Measurements from ENCODE around the gene ARID1B. TPM values are rescaled to one million over a fixed set of nuclear protein-coding genes. Genes with fewer than 3 reads are reported as not detected.

Gene ARID1B
- total and polyA plus RNA-seq, 2 donors (not counting 1 experiment from before 2014, with no cell fraction given): 47.2 to 280 TPM

- Histone ChIP-seq H3K4me1 (ENCODE audit: control insufficient read depth in 2 of 2, insufficient read depth in 2 of 2, low read length in 2 of 2) (peaks cover 33 to 35% of the 10 kb centered on the region in 2 donors), H4K20me1 (ENCODE audit: control insufficient read depth, insufficient read depth, low read length, poor library complexity, severe bottlenecking) (peaks cover 30% of the 10 kb centered on the region), H3K27ac (ENCODE audit: low read length in 2 of 2) (no peak overlapping the region), H3K9ac (ENCODE audit: low read length) (no peak overlapping the region), H3K27me3 (replicated peaks in 1 of 4; ENCODE audit: control extremely low read depth in 1 of 4, control insufficient read depth in 3 of 4, insufficient read depth in 4 of 4, low read length in 3 of 4) (no peaks in the 10 kb centered on the region), H3K36me3 (replicated peaks in 1 of 2; ENCODE audit: control extremely low read depth in 1 of 2, control insufficient read depth in 1 of 2, extremely low read depth in 1 of 2, insufficient read depth in 2 of 2, low read length in 1 of 2) (no peaks in the 10 kb centered on the region), H3K9me3 (ENCODE audit: control extremely low read depth in 1 of 3, control insufficient read depth in 2 of 3, insufficient read depth in 1 of 3, low read length in 2 of 3) (no peaks in the 10 kb centered on the region), H3K4me3 (ENCODE audit: control extremely low read depth in 1 of 5, extremely low read depth in 1 of 5, insufficient read depth in 1 of 5, low read depth in 2 of 5, low read length in 4 of 5) (no peak overlapping the region), H3K79me2 (ENCODE audit: control insufficient read depth, insufficient read depth, low read length) (peaks cover 74% of the 10 kb centered on the region), H3K4me2 (replicated peaks; ENCODE audit: low read depth, low read length, poor library complexity, severe bottlenecking) (no peak overlapping the region), H2AFZ (ENCODE audit: insufficient read depth, low read depth, low read length, poor library complexity, severe bottlenecking) (no peak overlapping the region)
- Mint-ChIP-seq H3K4me1 (peaks cover 75% of the 10 kb centered on the region), H3K27ac (peak overlapping the region; percentile 68), H3K27me3 (no peaks in the 10 kb centered on the region), H3K4me3 (no peak overlapping the region), H3K9me3 (ENCODE audit: insufficient read depth) (no peaks in the 10 kb centered on the region)
- CTCF ChIA-PET: interaction anchor here (1.0 kb wide), 1 partner anchor 331 kb away, joined by 4 read pairs; no protein-coding TSS in a partner anchor
- ATAC-seq (ENCODE audit: low read depth): no peak
- no CpG with 5 or more reads among the region's 1 CpG for WGBS (ENCODE audit: insufficient coverage)
- POLR2A ChIA-PET: interaction anchor here (0.7 kb wide), 2 partner anchors 265 to 1260 kb away, joined by 3 to 7 read pairs; no protein-coding TSS in a partner anchor
- no peak for DNase-seq
- TF ChIP-seq CTCF (IDR thresholded peaks at IDR 0.05) (no peak), EZH2 (IDR thresholded peaks at IDR 0.05; ENCODE audit: borderline replicate concordance, insufficient read depth, low read depth, low read length, poor library complexity, severe bottlenecking) (no peak)
- intact Hi-C loops (cut with micrococcal nuclease): loop anchor here (5.0 kb wide), 1 partner anchor 40 kb away; no protein-coding TSS in a partner anchor
These were observed 239.8 kb downstream of the ARID1B start for GRCh38 chr6:157017022-157017421.

DNA sequence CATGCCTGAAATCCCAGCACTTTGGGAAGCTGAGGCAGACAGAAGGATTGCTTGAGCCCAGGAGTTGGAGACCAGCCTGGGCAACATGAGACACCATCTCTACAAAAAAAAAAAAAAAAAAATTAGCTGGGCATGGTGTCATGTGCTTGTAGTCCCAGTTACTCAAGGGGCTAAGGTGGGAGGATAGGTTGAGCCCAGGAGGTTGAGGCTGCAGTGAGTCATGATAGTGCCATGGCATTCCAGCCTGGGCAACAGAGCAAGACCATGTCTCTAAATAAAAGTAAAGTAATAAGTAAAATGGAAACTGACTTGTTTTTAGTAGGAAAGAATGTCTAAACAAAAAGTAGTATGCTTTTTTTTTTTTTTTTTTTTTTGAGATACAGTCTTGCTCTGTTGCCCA lies 240.7 kb downstream of the ARID1B start:
- H3K4me1 Mint-ChIP-seq: peaks cover 76% of the 10 kb centered on the region
- peak overlapping the region; percentile 59 for H3K27ac Mint-ChIP-seq
- no peak overlapping the region for H3K4me3 Mint-ChIP-seq
- H3K27me3 Mint-ChIP-seq: no peaks in the 10 kb centered on the region
- no peak for TF ChIP-seq CTCF (IDR thresholded peaks at IDR 0.05)
- no peak for TF ChIP-seq EZH2 (IDR thresholded peaks at IDR 0.05; ENCODE audit: borderline replicate concordance, insufficient read depth, low read depth, low read length, poor library complexity, severe bottlenecking)
- no peaks in the 10 kb centered on the region for H3K9me3 Mint-ChIP-seq (ENCODE audit: insufficient read depth)
- no peak overlapping the region for H3K9ac ChIP-seq (ENCODE audit: low read length)
- intact Hi-C loops (cut with micrococcal nuclease): loop anchor here (2.0 to 5.0 kb wide), 2 partner anchors 41 to 101 kb away; no protein-coding TSS in a partner anchor
- ChIA-PET POLR2A (interaction anchor here (0.6 to 0.7 kb wide), 3 partner anchors 266 to 1261 kb away, joined by 3 to 7 read pairs (median 4); no protein-coding TSS in a partner anchor), CTCF (interaction anchor here (0.6 kb wide), 1 partner anchor 26 kb away, joined by 3 read pairs; no protein-coding TSS in a partner anchor)
- H3K4me1 ChIP-seq (ENCODE audit: control insufficient read depth in 2 of 2, insufficient read depth in 2 of 2, low read length in 2 of 2): peaks cover 40 to 41% of the 10 kb centered on the region in 2 donors
- H3K36me3 ChIP-seq (replicated peaks in 1 of 2; ENCODE audit: control extremely low read depth in 1 of 2, control insufficient read depth in 1 of 2, extremely low read depth in 1 of 2, insufficient read depth in 2 of 2, low read length in 1 of 2): no peaks in the 10 kb centered on the region
- peak overlapping the region in 1 of 2 donors; percentile 59 for H3K27ac ChIP-seq (ENCODE audit: low read length in 2 of 2)
- H4K20me1 ChIP-seq (ENCODE audit: control insufficient read depth, insufficient read depth, low read length, poor library complexity, severe bottlenecking): peaks cover 34% of the 10 kb centered on the region
- H3K4me3 ChIP-seq (ENCODE audit: control extremely low read depth in 1 of 5, extremely low read depth in 1 of 5, insufficient read depth in 1 of 5, low read depth in 2 of 5, low read length in 4 of 5): no peak overlapping the region
- no peak for DNase-seq
- ATAC-seq (ENCODE audit: low read depth): no peak
- no peak overlapping the region for H3K4me2 ChIP-seq (replicated peaks; ENCODE audit: low read depth, low read length, poor library complexity, severe bottlenecking)
- no peaks in the 10 kb centered on the region for H3K27me3 ChIP-seq (replicated peaks in 1 of 4; ENCODE audit: control extremely low read depth in 1 of 4, control insufficient read depth in 3 of 4, insufficient read depth in 4 of 4, low read length in 3 of 4)
- H3K79me2 ChIP-seq (ENCODE audit: control insufficient read depth, insufficient read depth, low read length): peaks cover 73% of the 10 kb centered on the region
- no peaks in the 10 kb centered on the region for H3K9me3 ChIP-seq (ENCODE audit: control extremely low read depth in 1 of 3, control insufficient read depth in 2 of 3, insufficient read depth in 1 of 3, low read length in 2 of 3)
- no peak overlapping the region for H2AFZ ChIP-seq (ENCODE audit: insufficient read depth, low read depth, low read length, poor library complexity, severe bottlenecking)
